Measurements from ENCODE around the gene LRTM2. TPM values are rescaled to one million over a fixed set of nuclear protein-coding genes. Genes with fewer than 3 reads are reported as not detected.
A peak's percentile ranks its signal among the peaks of the same experiment; 100 is the strongest.

LRTM2 gene
- total RNA-seq, 1 donor = not detected

GRCh38 chr12:1800401-1801302, 19.7 kb upstream of the LRTM2 start:
- peak; percentile 13 for TF ChIP-seq CTCF (IDR thresholded peaks at IDR 0.05; ENCODE audit: insufficient read depth, low read length)
- no peak overlapping the region for H3K4me3 ChIP-seq (ENCODE audit: low read depth, low read length)
- no peak for DNase-seq (ENCODE audit: low read depth)

GRCh38 chr12:1801303-1801975, 18.9 kb upstream of the LRTM2 start:
- H3K4me3 ChIP-seq (ENCODE audit: low read depth, low read length) = no peak overlapping the region
- no peak for TF ChIP-seq CTCF (IDR thresholded peaks at IDR 0.05; ENCODE audit: insufficient read depth, low read length)
- DNase-seq (ENCODE audit: low read depth) = peak; percentile 31

GRCh38 chr12:1803736-1804135, 16.6 kb upstream of the LRTM2 start:
- H3K4me3 ChIP-seq (ENCODE audit: low read depth, low read length) = no peak overlapping the region
- no peak for TF ChIP-seq CTCF (IDR thresholded peaks at IDR 0.05; ENCODE audit: insufficient read depth, low read length)
- no peak for DNase-seq (ENCODE audit: low read depth)

- H3K4me3 ChIP-seq (ENCODE audit: low read depth, low read length) = no peak overlapping the region
- peak; percentile 90 for DNase-seq (ENCODE audit: low read depth)
- no peak for TF ChIP-seq CTCF (IDR thresholded peaks at IDR 0.05; ENCODE audit: insufficient read depth, low read length)
Observed at GRCh38 chr12:1804545-1805332, 15.6 kb upstream of the LRTM2 start.

- H3K4me3 ChIP-seq (ENCODE audit: low read depth, low read length) = no peak overlapping the region
- no peak for TF ChIP-seq CTCF (IDR thresholded peaks at IDR 0.05; ENCODE audit: insufficient read depth, low read length)
- no peak for DNase-seq (ENCODE audit: low read depth)
Observed at GRCh38 chr12:1805441-1806081, 14.8 kb upstream of the LRTM2 start.
